GM18909 (cell line): ENCODE results near the gene TPI1.
"Not testable (repeated sequence)": the region's sequence is repeated elsewhere in the genome, so short reads cannot be mapped to it uniquely, and the experiment has no call there.

Experiments
- ATAC-seq: cut with Tn5 transposase; IDR thresholded peaks from one replicate; pipeline ENCODE4 v1.9.1; 2021; ENCODE audit warnings: mild to moderate bottlenecking; ENCODE audit not compliant: unreplicated experiment, poor library complexity

Gene TPI1

DNA sequence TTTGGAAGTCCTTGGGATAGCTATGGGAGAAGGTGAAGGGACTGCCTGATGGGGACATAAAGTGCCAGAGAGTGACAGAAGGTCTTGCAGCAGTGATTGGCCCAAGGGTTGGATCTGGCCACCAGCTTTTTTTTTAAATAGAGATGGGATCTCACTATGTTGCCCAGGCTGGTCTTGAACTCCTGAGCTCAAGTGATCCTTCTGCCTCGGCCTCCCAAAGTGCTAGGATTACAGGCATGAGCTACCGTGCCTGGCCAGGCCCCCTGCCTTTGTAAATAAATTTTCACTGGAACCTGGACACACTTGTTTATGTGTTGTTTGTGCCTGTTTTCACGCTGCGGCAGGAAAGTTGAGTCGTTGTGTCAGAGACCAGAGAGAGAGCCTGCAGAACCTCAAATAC, 2.0 kb upstream of the TPI1 start:
- ATAC-seq, result not testable (repeated sequence)

DNA sequence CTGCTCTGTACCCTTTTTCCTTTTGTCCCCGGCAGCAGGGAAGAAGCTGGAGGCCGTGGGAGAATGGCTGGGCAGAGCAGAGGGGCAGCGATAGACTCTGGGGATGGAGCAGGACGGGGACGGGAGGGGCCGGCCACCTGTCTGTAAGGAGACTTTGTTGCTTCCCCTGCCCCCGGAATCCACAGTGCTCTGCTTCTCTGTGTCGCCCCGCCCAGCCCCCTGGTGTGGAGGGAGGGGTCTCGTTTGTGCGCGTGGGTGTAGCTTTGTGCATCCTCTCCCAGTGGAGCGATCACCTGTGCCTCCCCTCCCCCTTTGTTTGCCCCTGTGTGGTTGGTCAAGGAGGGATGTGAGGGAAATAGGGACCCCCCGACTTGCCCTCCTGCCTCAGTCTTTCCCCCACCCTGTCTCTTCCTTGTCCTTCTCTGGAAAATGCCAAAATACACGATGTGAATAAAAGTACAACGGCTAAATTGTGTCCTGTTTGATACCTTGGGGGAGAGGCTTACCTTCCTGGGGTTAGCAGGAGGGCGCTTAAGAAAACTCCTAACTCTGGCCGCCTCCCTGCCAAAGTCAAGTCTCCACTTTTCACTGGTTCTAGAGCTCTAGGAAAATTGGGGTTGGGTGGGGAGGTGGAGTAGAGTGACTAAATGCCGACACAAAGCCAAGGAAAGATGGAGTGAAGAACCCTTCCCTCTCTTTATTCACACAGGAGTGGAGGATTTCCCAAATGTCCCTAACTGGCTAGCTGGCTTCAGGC, 990 bp upstream of the TPI1 start:
- no peak for ATAC-seq

DNA sequence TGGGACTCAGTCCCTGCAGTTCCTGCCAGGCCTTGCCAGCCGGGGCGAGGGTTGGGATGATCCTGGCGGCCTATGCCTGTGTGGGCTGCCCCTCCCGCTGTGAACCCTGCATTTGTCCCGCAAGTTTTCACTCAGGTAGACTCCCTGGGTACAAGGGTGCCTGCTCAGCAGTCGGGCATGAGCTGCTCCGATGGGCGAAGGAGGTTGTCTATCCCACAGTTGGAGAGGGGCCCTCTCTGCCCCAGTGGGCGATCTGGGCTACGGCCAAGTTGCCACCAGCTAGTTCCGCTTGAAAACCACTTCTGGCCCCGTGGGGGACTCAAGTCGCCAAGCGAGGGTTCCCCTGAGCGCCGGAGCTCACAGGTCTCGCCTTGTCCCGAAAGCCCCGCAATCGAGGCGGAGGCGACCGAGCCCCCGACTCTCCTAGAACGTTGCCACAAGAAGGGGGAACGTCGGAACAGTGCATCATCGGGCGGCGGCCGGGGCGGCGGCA, 365 bp upstream of the TPI1 start:
- ATAC-seq, result peak; percentile 2

DNA sequence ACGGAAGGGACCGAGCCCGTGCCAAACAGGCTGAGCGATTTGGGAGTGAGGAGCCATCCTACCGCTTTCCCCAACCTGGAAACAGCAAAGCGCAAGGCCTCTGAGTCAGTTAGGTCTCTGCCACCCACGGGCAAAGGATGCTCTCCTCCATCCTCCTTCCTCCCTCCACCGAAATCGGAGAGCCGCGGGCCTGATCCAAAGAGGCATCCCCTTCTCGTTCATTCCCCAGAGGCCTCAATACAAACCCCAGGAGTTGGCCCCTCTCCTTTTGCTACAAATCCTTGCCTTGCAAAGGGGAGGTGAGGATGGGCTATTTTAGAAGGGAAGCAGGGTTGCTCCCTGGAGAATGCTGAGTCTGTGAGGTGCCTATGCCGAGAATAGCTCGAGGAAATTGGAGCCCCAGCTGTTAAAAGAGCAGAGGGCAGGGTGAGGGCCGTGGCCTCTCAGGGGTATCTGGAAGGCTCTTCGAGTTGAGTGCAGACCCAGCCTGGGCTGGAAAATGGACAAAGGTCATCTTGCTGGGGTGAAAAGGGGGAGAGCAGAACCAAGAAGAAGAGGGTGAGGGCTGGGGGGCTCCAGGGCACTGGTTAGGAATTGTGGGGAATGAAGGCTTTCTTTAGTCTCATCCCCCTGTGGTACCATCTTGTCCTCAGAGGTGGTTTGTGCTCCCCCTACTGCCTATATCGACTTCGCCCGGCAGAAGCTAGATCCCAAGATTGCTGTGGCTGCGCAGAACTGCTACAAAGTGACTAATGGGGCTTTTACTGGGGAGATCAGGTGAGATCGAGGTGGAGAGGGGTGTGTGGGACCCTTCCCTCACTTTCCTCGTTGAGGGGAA, 1.1 kb downstream of the TPI1 start:
- no peak for ATAC-seq

DNA sequence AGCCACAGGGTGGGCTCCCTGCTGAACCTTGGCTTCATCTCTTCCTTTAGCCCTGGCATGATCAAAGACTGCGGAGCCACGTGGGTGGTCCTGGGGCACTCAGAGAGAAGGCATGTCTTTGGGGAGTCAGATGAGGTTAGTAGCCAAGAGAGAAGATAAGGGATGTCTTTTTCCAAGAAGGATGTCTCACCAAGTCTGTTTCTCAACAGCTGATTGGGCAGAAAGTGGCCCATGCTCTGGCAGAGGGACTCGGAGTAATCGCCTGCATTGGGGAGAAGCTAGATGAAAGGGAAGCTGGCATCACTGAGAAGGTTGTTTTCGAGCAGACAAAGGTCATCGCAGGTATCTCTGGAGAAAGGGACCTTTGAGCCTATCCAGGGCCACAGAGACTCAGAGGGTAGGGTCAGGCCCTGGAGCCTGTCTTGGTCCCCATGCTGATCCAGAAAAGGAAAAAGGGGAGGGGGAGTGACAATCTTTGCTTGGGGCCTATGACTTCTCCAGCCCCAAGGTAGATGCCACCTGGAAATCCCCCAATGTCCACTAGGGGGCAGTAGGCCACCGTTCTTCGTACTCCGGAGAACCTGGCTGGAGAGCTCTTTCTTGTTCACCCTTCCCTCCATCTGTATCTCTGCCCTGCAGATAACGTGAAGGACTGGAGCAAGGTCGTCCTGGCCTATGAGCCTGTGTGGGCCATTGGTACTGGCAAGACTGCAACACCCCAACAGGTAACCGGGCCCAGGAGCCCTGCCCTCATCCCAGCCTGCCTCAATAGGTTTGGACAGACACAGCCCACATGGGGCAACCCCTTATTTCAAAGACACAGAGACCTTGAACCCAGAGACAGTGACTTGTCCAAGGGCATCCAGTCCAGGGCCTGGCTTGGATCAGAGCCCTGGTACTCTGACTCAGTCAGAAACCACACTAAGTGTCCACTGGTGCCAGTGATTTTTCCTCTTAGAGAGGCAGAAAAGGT, 2.0 kb downstream of the TPI1 start:
- no peak for ATAC-seq

DNA sequence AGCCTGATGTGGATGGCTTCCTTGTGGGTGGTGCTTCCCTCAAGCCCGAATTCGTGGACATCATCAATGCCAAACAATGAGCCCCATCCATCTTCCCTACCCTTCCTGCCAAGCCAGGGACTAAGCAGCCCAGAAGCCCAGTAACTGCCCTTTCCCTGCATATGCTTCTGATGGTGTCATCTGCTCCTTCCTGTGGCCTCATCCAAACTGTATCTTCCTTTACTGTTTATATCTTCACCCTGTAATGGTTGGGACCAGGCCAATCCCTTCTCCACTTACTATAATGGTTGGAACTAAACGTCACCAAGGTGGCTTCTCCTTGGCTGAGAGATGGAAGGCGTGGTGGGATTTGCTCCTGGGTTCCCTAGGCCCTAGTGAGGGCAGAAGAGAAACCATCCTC, 3.0 kb downstream of the TPI1 start:
- ATAC-seq, result not testable (repeated sequence)

DNA sequence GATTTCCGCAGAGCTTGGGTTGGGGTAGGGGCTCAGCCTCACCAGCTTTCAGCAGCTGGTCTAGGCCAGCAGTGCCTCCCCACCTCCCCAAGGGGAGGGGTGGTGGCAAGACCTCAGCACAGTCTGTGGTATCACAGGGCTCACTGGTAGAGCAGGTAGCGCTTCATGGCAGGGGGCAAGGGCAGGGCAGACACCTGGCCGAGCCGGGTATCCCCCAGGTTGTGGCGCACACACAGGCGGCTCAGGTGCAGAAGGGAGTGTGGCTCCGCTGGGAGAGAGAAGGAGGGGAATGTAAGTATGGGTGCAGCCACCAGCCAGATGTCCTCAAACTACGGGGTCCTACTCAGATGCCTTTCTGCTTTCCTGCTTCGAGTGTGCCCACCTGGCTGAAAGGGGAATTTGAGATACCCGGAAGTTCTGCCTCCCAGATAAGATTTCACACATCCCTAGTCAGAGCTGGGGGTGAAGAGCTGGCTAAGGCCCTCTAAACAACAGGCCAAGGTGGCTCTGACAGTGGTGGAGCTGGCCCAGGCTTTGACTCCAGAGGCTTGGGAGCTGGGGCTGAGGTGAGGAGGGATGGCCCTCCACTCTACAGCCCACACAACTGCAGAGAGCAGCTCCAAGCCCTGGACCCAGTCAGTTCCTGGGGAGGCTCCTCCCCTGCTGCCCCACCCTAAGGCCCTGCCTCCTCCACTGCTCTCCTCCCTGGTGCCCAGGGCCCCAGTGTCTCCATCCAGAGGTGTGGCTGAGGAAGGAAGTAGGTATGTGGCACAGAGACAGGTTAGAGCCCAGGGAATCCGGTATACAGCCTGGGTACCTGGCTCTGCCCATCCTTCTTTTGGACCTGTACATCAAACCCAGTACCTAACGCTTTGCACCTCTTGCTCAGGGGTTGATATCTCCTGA, 4.0 kb downstream of the TPI1 start:
- no peak for ATAC-seq

DNA sequence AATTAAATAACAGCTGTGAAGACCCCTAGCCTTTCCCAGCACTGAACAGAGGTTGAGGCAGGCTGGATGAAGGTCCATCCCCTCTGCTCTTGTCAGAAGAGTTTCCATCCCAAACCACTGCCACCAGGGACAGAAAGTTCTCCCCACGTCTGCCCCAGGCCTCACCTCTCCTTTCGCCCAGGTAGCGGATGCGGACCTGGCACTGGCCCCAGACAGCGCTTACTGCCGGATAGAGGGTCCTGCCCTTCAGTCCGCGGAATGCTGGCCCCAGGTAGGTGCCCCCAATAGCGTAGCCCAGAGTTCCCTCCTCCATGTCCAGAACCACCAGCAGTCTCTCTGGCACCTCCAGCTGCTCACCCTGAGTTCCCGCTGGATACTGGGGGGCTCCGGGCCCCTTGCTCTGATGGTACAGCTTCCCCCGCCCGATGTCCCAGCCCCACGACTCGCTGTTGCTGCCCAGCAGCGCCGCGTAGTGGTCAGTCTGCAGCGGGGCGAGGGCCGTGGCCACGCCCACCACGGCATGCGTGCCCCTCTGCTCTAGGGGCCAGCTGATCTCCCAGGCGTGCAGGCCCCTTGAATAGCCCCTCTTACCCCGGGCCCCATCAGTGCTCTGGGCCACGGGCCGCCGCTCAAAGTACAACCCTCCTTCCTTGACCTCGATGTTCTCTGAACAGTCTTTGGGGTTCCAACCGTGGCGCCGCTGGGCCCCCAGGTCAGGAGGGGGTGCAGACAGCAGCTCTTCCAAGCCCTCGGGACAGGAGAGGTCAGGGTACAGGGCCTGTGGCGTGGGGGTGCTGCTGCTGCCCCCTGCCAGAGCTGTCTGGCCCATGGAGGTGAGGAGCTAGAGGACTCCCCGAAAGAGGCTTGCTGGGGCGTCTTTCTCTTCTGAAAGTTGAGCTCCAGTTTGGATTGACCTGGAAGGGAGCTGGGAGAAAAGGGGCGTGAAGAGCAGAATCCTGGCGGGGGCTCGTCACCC, 5.0 kb downstream of the TPI1 start:
- ATAC-seq, result peak; percentile 33

DNA sequence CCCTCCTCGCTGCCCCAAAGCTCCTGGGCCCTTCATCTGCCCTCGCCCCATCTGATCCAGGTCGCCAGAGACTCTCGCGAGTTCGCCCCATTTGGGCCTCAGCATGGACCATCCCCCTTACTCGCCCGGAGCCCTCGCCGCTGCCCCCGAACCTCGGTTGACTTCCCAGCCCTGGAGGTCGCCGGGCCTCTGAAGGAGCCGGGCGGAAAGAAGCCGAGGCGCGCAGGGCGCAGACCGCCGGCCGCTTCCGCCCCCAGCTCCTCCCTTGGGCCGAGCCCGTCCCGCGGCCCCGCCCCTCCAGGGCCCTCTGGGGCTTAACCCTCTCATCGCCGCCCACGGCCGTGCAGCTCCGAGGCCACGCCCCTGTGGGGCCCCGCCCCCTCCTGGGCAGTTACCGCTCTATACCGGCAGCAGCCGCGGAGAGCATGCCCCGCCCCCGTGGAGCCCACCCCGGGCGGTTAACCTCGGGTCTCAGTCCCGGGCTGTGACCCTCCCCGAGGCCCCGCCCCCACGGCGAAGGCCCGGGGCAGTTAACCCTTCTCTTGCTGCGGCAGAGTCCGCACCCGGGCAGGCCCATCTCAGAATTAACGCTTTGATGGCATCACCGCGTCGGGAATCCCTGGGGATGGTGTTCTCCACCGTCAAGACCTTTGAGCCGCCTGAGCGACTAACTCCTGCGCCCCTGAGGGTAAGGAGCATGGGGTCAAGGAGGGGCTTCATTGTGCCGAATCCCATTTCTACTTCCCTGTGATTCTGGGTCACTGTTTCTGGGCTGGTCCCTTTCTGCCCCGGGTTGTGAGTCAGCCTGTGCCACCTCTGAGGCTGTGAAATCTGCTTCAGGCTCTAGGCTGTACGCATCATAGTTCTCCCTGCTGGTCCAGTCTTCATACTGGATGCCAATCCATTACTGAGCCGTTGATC, 6.0 kb downstream of the TPI1 start, which contains the start of gene SPSB2:
TSS of gene SPSB2 (minus strand) at position 210 of the 921 bp plus-strand sequence. CDS start 402 bp downstream, outside the sequence.
- ATAC-seq, result peak; percentile 82

DNA sequence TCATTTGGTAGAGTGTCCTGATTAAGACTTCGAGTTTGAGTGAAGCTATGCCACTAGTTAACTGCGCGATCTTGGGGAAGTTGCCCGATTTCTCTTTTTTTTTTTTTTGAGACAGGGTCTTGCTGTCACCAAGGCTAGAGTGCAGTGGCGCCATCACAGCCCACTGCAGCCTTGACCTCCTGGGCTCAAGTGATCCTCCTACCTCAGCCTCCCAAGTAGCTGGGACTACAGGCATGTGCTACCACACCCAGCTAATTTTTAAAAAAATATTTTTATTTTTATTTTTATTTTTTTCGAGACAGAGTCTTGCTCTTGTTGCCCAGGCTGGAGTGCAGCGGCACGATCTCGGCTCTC, 6.7 kb downstream of the TPI1 start:
- not testable (repeated sequence) for ATAC-seq

DNA sequence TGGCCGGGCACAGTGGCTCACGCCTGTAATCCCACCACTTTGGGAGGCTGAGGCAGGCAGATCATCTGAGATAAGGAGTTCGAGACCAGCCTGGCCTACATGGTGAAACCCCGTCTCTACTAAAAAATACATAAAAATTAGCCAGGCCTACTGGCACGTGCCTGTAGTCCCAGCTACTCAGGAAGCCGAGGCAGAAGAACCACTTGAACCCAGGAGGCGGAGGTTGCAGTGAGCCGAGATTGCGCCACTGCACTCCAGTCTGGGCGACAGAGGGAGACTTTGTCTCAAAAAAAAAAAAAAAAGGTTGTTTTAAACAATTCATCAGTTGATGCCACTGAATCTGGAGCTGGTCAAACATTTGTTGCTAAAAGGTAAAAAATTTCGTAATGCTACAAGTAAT, 12.5 kb downstream of the TPI1 start:
- not testable (repeated sequence) for ATAC-seq

DNA sequence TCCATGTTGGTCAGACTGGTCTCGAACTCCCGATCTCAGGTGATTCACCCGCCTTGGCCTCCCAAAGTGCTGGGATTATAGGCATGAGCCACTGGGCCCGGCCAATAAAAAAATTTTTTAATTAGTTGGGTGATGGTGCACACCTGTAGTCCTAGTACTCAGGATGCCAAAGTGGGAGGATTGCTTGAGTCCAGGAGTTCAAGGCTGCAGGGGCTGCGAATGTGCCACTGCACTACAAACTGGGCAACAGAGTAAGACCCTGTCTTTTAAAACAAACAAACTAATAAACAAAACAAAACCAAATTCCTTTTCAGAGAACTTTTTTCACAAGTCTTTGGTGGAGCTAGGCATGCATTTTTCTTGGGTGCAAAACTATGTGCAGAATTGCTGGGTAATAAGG, 15.9 kb downstream of the TPI1 start:
- no peak for ATAC-seq

DNA sequence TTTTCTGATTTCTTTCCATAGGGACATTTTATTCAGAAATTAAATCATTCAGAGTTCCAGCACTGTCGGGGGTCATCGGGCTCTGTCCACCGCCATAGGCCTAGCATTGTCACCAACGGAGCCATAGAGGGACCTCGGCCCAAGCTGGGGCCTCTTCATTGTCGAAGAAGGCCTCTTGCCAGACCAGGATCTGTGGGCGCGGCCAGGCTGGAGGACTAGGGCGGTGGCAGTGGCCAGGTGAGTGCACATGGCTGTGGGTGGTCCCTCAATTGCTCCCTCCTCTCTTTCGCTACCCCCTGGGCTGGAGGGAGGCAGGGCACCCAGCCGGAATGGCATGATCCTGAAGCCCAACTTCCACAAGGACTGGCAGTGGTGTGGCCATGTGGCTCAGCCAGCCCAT, 16.4 kb downstream of the TPI1 start:
- ATAC-seq, result no peak

DNA sequence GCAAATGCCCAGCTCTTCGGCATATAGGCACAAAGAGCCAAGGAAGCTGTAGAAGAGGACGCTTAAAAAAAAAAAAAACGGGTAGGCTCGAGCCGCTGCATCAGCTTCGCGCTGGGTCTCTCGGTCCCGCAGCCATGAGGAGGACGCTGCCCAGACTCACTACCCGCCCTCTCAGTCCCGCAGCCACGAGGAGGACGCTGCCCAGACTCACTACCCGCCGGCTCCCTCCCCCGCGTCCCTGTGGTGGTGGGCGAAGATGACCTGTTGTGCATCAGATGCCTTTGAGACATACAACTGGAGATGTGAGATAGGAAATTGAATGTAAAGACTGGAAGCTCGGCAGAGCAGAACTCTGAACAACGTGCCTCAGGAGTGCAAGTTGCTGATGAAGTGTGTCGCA, 17.2 kb downstream of the TPI1 start:
- ATAC-seq, result no peak

DNA sequence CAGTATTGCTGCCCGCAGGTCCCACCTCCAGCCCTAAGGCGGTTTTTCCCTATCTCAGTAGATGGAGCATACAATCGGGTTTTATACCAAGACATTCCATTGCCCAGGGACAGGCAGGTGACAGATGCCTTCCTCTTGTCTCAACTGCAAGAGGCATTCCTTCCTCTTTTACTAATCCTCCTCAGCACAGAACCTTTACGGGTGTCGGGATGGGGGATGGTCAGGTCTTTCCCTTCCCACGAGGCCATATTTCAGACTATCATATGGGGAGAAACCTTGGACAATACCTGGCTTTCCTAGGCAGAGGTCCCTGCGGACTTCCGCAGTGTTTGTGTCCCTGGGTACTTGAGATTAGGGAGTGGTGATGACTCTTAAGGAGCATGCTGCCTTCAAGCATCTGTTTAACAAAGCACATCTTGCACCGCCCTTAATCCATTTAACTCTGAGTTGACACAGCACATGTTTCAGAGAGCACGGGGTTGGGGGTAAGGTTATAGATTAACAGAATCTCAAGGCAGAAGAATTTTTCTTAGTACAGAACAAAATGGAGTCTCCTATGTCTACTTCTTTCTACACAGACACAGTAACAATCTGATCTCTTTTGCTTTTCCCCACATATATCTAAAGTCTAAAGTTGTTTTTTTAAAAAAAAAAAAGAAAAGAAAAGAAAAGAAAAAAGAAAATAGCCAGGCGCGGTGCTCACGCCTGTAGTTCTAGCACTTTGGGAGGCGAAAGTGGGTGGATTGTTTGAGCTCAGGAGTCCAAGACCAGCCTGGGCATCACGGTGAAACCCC, 19.1 kb downstream of the TPI1 start:
- not testable (repeated sequence) for ATAC-seq

DNA sequence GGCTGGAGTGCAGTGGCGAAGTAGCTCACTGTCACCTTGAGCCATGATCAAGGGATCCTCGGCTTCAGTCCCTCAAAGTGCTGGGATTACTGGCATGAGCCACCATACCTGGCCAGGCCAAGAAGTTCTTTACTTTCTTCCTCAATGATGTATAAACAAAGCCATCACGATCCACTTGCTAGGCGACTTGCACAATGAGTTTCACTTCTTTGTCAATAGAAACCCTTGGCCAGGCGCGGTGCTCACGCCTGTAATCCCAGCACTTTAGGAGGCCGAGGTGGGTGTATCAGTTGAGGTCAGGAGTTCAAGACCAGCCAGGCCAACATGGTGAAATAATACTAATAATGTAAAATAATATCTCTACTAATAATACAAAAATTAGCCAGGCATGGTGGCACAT, 20.1 kb downstream of the TPI1 start:
- ATAC-seq, result no peak
